GM21717 (cell line): ENCODE results near the gene RADIL.

Experiments used
- ATAC-seq: cut with Tn5 transposase; IDR thresholded peaks from one replicate; pipeline ENCODE4 v1.9.1; 2021; ENCODE audit warnings: mild to moderate bottlenecking, moderate library complexity; ENCODE audit not compliant: unreplicated experiment

RADIL gene

DNA sequence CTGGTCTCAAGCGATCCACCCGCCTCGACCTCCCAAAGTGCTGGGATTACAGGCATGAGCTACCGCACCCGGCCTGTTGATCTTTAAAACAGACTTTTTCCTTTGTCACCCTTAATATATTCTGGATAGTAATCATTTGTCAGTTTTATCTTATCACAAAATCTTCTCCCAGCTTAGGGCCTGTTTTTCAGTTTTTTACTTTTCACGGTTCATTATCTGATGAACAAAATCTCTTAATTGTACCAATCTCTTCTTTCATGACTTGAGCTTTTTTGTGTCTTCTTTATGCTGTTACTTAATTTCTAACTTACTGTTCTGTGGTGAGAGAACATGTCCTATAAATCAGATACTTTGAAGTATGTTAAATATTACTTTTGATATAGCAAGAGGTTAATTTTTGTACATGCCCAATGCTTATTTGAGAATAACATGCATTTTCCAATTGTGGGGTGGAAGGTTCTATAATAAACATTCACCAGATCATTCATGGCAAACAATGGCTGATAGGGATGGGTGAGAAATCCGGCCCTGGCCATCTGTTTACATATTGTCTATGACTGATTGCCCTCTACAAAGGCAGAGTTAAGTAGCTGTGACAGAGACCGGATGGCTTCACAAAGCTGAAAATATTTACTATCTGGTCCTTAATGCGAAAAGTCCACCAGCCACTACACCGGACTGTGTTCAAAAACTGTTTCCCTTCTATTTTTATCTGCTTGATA is 27.0 kb downstream of the RADIL start:
- ATAC-seq: no peak

DNA sequence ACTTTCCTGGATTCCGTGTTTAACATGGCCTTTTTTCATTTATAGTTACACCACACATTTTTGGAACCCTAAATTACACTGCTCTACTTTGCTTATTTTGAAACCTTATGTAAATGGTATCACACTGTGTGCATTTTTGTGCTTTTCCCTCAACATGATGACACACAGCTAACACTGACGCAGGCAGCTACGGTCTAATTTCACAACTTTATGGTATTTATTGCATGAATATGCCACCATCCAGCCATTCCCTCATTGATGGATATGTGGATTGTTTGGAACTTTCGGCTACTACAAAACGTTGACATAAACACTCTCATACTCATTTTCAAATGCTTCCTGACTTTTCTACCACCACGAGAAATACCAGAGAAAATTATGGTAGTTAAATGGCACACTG is 28.6 kb downstream of the RADIL start:
- ATAC-seq: no peak

DNA sequence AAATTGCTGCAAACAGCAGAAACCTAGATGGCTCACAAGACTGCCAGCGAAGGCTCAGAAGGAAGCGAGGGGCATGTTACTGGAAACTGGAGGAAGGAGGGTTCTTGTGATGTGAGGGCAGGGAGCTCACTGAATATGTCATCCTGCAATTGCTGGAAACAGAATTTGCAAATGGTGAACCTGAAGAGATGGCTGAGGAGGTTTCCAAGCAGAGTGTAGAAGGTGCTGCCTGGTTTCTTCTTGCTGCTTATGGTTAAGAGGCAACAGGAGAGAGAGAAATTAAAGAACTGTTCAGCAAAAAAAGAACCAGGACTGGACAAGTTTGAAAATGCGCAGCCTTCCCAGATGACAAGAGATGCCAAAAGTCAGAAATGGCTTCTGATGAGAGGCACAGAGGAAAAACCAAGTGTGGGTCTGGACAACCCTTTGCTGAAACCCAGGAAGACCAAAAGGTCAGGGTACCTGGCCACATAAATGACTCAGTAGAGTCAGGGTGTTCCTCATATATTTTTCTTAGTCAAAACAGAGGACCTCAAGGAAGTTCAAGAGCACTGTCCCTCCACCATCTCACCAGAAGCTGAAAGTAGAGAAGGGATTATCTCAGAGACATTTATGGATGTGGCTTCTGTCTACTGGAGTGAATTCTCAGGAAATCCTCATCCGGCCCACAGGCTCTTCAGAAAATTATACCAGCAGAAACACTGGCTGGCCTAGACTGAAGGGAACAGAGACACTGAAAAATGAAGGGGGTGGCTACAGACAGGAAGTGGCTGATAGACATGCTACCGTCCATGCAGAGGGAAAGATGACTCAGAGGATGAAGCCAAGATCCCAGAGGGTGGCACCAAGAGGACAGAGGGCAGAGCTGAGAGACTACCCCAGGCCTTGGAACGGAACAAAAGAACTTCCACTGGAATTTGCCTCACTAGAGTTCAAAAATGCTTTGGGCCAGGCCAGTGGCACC is 31.8 kb downstream of the RADIL start:
- ATAC-seq: no peak

DNA sequence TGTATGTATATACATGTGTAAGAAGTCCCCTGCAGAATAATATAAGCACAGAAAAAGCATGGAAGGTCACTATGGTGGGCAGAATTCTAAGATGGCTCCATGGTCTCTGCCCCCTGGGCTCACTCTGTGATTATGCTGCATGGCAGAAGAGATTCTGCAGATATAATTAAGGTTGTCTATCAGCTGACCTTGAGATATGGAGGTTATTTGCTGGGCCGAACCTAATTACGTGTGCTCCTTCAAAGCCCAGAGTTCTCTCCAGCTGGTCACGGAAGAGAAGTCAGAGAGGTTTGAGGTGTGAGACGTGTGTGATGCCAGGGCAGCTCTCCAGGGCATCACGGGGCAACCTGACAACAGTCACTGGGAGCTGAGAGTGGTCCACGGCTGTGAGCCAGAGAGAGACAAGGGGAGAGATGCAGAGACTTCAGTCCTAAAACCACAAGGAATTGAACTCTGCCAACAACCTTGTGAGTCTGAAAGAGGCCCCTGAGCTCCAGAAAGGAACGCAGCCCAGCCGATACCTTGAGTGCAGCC is 33.2 kb downstream of the RADIL start:
- no peak for ATAC-seq

DNA sequence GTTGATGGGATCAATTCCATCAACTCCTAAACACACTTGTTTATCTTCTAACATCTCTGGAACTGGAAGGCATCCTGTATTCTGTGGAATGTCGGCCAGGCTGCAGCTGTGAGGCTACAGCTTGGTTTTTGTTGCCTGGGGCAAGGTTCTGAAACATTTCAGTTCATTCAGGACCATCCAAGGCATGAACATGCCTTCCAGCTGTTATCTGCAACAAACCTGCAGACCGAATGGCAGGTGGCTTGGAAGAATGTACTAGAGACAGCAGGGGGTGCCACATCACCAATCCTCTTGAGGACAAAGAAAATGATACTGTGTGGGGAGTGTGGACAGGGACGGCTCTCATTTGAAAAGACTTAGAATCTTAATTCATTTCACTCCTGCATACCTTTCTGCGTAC is 34.1 kb downstream of the RADIL start:
- ATAC-seq: no peak

DNA sequence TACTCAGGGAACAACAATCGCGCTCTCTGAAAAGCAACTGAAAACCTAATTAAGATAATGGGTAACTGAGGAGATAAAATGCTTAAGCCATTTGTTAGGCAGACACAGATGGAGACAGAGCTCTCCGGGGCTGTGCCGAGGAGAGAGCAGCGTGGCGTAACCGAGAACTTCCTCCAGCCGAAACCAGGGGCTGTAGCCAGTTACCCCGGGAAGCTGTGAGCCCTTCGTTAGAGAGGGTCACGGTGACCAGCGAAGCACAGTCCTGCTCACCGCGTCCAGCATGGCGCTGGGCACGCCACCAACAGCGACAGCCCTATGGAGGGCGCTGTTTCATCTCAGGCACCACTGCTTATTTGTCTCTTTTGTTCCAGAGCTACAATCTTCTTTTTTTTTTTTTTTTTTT is 37.8 kb downstream of the RADIL start:
- no peak for ATAC-seq

DNA sequence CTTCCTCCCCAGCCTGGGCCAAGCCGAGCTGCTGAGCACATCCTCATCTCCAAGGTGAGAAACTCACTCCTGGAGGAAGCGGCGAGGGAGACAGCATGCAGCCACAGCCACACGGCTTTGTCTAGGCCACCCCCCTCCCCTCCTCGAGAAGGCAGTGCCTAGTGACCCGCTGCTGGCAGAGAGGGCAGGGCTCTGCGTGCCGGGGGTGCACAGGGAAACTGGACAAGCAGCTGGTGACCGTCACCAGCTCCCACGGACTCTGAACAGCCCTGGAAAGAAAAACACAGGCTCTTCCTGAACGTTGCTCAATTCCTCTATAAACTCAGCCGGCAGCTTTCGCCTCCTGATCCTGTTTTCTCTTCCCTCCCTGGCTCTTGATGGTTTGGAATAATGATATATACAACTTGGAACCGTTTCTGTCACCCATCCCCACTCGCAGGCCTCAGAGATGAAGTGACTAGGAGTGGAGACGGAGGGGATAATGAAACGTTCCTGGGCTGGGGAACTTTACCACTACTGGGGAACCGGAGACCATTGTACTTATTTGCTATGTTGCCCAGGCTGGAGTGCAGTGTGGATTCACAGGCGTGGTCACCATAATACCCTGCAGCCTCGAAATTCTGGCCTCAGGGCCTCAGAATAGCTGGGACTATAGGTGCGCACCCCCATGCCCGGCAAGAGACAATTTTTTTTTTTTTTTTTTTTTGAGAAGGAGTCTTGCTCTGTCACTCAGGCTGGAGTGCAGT is 41.0 kb downstream of the RADIL start:
- ATAC-seq: no peak

DNA sequence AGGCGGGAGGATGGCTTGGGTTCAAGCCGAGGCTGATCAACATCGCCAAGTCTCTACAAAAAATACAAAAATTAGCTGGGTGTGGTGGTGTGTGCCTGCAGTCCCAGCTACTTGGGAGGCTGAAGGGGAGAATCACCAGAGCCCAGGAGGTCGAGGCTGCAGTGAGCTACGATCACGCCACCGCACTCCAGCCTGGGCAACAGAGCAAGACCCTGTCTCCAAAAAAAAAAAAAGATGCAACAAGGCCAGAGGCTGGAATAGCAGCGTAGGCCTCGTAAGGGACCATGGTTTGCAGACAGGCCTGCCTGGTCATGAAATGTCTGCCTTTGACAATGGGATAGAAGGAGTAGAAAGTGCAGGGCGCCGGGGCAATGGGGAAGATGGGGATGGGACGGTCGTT is 41.7 kb downstream of the RADIL start:
- no peak for ATAC-seq

DNA sequence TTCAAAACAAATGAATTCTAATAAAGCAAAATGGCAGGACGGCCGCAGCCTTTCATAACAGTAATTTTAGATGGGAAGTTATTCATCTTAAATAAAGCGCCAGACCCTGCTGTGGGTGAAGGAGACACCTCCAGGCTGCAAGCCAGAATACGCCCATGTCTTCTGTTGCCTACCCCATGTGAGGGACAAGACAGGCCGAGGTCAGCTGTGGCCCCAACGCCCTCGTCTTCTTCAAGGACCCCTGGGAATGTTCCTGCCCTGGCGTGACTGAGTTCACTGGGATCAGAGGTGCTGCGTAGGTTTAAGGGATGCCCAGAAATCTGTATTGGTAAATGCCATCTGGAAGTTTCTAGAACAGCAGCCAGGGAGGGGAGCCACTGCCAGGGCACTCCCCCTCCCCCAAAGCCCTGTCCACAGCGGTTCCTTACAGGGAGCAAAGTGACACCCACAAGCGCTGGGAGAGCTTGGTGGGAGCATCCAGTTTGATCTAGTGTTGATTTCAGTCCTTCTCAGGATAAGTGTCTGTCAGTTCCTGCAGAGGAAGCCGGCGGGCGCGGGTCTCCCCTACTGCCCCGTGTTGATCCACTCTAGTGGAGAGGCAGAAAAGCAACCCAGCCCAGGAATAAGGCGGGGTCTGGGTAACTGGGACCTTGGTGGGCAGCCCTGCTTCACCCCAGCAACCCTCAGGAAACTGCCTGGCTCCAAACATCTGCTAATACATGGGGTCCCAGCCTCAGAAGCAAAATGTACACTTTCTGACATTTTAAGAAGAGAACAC is 42.3 kb downstream of the RADIL start:
- ATAC-seq: no peak

DNA sequence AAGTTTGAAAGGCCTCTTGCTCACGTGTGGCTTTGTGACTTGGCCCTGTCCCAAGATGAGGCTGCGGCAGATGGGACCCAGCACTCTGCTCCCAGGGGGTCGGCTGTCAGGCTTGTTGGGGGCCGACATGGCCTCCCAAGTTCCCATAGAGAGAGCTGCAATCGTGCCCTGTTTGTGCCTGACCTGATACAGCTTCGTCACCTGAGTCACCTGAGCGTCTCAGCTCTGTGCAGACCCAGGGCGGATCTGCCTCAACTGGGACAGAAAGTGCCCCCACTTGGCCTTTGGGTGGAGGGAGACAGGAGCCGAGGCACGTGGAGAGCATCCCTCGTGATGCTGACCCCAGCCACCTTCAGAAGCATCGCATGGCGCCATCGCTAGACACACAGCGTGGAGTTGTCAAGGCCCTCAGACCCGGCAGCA is 43.4 kb downstream of the RADIL start:
- no peak for ATAC-seq

DNA sequence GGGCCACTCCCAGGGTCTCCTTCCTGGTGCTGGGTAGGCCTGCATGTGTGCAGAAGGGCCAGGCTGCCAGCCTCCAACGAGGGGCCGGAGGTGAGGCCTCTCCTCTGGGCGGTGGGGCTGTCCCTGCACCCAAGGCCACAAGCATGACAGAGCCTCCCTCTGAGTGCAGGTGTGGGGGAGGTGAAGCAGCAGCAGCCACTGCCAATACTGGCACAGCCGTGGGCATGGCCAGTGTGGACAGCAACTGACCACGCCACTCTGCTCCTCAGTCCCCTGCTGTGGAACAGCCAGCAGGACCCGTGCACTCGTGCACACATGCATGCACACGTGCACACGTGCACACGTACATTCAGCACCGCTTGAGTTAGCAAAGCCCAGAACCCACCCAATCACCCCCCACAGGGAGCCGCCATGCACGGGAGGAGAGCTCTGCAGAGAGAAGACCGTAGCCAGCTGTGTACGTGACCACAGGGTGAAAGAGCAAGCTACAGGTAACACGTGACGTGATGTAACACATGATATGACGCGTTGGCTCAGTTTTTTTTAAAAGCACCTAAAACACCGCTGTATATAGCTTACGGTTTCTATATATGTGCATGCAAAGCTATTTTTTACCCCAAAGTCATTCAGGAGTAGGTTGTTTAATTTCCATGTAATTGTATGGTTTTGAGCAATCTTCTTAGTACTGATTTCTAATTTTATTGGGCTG is 44.7 kb downstream of the RADIL start:
- ATAC-seq: no peak

DNA sequence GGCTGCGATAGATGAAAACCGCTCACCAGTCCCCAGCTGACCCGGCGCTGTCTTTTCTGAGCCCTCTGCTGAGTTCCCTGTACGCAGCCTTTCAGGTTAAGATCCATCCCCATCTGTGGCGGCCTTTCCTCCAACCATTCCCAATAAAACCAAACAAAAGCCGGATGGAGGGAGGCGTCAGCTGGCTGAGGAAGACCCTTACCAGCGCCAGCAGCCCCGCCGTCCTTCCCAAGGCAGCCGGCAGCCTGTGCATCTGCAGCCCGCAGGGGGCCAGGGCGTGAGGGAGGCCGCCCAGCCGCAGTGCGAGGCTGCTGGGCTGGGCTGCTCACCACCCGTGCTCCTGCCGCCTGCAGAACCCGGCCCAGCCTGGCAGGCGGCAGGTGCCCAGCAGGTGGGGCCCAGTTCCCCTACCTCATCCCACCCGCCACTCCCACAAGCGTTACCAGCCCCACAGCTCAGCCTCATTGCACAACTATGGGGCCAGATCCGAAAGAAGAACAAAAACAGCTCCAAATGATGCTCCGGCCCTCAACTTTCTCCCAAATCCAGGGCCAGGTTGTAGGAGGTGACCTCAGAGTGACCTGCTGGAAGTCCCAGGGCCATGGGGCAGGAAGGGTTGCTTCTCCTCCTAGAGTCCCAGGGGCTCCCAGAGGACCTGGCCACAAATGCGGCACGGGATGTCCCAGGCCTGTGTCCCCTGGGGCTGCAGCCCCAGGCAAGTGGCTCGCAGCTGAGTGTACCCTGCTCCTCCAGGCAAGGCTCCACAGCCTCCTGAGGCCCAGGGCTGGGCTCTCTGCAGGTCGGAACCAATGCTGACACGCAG is 45.5 kb downstream of the RADIL start:
- no peak for ATAC-seq

DNA sequence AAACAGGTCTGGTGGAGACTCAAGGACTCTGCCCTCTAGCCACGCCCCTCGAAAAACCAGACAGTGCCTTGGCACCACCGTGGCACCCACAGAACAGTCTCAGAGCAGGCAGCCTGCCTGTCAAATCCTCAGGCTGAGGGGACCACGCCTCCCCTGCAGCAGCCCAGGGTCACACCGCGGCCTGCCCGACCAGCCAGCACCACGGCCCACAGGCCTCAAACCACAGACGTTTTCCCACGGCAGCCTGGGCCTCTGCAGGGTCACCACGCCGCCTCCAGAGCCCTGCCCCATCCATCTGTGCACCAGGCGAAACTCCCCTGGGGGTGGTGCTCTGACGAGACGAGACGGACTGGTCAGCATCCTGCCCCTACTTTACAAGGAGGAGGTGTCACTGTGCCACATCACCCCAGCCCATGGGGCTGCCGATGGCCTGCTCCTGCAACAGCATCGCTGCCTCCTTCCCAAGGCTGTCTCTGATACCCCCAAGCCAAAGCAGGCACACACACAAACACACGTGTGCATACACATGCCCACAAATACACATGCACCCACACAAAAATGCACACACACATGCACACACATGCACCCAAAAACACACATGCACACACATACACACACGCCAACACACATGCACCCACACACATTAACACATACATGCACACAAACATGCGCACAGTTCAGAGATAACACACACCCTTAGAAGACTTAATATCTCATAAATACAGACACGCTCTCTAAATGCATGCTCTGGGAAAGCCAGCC is 46.3 kb downstream of the RADIL start:
- no peak for ATAC-seq

DNA sequence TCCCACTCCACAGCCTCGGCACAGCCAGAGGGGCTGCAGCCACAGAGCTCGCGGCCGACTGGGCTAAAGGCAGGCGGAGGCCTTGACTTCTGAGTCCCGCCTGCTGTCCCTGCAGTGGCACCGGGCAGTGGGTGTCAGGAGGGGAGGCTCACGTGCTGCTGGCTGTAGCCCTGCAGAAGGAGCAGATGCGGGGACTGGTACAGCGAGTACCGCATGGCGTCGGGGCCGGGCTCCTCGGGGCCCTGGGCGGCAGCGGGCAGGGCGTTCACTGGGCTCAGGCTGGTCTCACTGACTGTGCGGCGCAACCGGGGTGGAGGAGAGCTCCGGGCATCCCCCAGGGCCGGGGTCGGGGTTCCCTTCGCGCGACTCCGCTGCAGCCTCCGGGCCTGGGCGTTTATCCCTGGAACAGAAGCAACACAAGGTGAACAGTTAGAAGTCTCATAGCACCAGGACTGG is 47.3 kb downstream of the RADIL start:
- no peak for ATAC-seq

DNA sequence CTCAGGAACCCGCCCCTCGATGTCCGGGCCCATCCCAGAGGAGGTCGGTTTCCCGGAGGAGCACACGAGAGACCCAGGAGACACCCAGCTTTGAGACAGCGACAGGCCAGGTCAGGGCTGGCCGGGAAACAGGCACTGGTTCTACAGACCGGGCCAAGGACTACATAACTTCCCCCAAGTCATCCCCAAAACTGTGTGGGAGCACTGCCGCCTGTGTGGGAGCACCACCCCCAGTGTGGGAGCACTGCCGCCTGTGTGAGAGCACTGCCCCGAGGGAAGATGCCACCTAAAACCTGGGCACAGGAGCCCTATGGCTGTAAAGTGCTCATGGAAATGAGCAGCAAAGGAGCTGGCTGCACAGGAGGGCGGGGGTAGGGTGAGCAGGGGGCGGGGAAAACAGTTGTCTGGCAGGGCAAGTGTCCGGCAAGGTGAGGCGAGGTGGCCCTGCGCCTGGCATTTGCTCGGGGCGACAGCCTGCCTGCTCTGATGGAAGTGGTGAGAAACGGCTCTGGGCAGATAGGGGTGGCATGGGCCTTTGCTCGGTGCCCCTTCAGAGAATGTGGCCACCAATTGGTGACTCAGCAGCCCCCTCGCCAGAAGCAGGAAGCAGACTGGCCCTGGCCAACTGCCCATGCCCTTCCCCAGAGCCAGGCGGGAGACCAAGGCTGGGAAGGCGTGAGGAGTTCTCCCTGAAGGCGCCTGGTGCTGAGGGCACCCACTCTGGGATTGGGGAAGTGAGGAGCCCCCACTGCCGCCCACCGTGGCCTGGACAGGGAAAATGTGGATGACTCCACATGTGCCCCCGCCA is 47.9 kb downstream of the RADIL start:
- no peak for ATAC-seq

DNA sequence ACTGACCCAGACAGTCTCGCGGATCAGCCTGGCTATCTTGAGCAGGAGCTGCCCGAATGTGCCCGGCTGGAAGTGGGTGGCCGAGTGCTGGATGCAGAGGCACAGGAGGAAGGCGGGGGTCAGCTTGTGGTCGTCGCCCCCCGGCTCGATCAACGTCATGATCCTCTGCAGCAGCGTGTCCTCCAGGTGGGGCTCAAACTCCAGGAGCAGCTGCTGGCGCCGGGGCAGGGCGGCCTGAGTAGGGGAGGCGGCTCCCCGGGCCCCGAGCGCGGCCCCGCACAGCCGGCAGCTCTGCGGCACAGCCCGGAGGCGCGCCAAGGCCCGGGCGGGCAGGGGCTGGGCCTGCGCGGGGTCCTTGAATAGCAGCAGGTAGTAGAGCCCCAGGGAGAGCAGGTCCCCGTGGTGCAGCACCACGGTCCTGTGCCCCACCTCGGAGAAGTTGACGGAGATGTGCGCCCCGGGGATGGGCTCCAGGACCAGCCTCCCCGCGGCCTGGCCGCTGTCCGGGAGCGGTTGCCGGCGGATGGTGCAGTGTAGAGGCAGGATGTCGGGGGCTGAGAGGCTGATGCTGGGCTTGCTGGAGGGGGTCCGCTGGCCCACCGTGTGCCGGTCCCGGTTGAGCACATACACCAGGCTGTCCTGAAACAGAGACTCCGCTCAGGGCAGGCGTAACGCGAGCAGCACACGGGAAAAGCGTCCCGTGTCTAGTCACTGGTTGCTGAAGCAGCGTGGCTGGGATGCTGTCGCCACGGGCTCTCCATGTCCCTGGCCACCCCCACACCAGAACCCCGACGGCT is 48.7 kb downstream of the RADIL start:
- no peak for ATAC-seq
